Occipital lobe (tissue), 2 donors: Measurements from ENCODE around the gene EBLN2. TPM values are rescaled to one million over a fixed set of nuclear protein-coding genes. Genes with fewer than 3 reads are reported as not detected.
"Not testable (repeated sequence)": the region's sequence is repeated elsewhere in the genome, so short reads cannot be mapped to it uniquely, and the experiment has no call there.

Experiments used
- DNase-seq: peaks from one replicate; lab custom pipeline; 2025; lab: John Stamatoyannopoulos, UW
- total RNA-seq: library from RNA; depleted of rRNA; stranded (reverse); fragments of >200 nt; gene quantifications from one replicate; pipeline ENCODE4 v1.2.3, GENCODE V29; 2014

The EBLN2 gene
- total RNA-seq, 1 donor from 2014 or later, result 11.1 TPM

DNA sequence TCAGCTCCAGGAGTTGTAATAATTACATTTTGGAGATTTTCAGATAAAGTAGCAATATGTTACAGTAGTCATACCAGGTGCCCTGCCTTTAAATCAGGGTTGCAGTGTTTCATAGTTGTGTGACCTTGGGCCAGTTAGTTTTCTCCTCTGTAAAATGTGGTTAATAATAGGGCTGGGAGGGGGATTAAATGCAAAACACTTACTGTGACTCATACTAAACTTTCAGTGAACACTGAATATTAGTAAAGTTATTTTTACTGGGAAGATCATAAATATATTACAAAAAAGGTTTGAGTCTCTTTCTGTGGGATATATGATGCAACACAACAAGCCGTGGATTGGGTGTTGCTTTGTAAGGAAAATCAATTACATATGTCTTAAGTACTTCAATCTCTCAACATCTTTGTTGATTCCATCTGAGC, 1.1 kb upstream of the EBLN2 start:
- DNase-seq, result no peak

DNA sequence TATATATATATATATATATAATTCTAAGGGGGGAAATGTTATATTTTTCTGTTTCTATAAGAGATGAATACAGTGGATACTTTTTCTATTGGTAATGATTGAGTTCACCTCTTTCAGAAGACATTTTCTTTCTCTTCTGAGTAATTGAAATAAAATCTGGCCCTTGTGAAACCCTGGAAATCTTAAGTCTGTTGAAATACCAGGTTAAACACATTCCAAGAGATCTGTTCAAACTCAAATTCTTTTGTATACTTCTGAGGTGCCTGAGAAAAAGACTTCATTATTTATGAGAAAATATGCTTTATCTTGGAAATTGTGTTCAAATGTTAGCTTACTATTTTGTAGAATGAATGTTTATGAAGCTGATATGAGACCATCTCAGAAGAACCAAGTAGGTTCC, 4.8 kb downstream of the EBLN2 start:
- DNase-seq, result not testable (repeated sequence)

DNA sequence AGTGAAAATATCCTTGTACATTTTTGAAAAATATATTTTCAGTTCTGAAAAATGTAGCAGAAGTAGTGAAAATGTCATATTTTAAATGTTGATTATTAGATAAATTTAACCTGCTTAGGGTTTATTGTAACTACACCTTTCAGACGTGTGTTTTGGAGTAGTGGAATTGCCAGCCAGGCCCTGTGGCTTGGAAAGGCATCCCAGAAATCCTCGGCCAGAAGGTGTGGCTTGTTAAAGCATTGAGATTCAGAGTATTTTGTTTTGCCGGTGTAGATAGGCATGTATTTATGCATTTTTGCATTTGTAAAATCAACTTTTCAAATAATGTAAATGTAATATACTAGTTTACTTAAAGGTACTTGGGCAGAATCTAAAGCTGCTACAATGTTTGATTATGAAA, 7.0 kb downstream of the EBLN2 start:
- DNase-seq, result no peak

DNA sequence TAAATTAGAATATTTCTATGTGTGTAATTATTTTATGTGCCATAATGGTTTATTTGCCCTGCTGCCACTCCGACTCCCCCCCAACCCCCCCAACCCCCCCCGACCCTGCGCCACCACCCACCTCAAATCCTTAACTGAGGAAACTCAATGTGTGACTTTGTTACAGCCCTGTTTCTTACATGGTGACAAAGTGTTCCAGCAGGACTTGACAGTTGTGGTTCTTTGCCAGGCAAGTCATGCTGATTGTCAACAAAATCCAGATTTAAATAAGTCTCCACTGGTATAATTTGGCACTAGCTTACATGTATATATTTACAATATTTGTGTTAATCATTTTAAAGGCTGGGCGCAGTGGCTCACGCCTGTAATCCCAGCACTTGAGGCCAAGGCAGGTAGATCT, 7.7 kb downstream of the EBLN2 start:
- no peak for DNase-seq

DNA sequence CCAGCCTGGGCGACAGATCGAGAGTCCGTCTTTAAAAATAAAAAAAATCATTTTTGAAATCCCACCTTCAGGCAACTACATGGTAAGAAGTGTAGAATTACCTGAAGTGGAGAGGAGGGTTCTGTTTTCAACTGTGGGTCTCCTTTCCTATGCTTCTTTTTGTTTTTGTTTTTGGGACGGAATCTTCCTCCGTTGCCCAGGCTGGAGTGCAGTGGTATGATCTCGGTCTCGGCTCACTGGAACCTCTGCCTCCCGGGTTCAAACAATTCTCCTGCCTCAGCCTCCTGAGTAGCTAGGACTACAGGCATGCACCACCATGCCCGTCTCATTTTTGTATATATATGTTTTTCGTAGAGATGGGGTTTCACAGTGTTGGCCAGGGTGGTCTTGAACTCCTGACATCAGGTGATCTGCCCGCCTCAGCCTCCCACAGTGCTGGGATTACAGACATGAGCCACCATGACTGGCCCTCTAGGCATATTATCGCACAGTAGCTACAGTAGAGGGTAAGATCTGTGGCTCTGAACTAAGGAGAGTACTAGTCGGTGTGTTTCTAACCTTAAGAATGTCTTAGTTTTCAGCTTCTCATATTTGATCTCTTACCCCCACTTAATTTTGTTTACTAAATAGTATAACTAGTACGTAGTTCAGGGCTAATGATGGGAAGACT, 8.5 kb downstream of the EBLN2 start:
- DNase-seq, result no peak

DNA sequence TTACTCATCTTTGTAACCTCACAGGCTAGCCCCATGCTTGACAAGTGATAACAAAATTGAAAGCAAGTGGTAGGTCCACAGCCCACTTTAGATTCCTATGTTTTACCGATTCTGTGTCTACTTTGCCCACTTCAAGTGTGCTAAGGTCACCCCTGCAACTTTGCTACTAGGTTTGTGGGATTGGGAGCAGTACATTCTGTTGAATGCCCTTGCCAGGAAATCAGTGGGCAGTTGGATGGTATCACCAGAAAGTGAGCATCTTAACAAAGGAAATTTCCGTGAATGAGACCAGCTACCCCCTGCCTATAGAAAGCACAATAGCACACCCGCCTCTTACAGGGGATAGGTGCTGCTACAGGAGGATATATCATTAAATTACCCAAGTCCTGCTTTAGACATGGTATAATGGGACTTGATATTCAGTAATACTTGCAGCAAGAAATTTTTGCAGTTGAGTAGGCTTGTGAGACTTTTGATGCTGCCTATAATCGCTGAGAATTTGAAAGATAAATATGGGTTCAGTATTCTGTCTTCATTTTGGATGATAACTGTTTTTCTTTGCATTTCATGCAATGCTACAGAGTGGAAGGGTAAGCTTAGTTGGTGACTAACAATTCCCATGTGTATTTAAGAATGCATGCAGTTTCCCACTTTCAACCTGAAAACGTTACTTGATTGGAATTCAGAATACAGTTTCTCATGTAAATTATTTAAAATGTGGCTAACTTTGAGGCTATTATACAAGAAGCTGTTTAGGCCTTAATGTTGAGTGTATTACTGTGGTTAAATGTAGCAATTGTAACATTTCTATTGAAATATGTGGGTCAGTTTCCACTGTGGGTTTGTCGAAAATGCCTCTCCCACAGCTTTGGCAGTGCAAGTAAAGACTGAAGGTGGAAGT, 9.5 kb downstream of the EBLN2 start:
- no peak for DNase-seq

DNA sequence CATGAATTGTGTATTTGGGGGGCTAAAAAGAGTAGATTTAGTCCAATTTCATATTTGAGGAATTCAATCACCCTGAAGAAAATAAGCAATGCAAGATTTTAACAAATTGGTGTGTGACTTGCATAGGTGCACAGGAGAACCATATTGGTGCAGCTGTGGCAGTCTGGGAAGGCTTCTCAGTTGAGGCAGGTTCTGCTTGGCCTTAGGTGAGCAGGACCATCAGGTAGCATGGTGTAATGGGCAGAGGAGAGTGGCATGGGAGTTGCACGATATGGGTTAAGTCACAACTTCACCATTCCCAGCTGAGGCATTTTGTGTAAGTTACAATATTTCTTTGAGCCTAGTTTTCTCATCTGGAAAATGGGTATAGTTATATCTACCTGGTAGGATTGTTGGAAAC, 10.5 kb downstream of the EBLN2 start:
- no peak for DNase-seq

DNA sequence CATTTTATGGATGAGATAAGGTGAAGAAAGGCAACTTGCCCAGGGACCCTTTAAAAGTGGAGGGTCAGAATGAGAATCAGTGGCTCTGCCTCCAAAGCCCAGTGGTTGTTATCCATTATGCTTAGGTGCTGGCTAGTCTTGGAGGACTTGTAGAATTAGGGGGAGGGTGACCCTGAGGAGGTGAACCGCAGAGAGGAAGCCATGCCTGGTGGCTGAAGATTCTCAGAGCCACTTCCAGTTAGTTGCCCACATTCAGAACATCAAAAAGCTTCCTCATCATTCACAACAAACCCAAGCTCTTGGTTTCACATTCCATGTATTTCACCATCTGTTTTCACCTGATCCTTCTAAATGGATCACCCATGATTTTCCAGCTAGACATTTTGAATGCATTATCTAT, 11.2 kb downstream of the EBLN2 start:
- DNase-seq, result no peak

DNA sequence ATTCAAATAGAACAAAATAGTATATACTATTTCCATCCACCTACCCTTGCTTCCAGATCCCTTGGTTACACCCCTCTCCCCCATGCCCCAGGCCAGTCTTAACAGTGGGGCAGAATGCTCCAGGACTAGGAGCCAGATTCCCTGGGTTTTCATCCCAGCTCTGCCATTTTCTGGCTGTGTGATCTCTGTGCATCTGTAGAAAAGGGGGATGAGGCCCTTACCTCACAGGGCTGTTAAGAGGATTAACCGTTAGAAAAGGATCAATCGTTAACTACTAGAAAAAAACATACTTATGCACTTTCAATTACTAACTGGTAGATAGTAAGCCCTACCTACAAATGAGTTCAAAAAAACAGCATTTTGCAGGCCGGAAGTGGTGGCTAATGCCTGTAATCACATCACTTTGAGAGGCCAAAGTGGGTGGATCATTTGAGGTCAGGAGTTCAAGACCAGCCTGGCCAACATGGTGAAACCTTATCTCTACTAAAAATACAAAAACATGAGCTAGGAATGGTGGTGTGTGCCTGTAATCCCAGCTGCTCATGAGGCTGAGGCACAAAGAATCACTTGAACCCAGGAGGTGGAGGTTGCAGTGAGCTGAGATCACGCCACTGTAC, 11.7 kb downstream of the EBLN2 start:
- no peak for DNase-seq

DNA sequence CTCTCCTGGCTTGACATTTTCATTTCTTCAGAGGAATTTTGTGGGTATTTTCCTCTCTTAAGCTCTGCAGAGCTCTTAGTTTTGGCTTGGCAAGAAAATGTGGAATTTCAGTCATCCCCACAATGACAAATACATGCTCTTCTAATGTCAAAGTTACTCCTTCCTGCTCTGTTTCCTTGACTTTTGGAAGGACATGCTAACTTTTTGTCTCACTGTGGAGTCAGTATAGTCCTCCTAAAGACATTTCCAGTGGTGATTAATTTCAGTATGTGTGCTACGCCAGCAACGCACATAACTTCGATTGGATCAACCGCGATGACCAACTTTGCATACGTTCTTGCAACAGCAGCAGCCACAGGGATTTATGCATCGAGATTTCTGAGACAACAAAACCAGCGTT, 13.3 kb downstream of the EBLN2 start:
- no peak for DNase-seq

DNA sequence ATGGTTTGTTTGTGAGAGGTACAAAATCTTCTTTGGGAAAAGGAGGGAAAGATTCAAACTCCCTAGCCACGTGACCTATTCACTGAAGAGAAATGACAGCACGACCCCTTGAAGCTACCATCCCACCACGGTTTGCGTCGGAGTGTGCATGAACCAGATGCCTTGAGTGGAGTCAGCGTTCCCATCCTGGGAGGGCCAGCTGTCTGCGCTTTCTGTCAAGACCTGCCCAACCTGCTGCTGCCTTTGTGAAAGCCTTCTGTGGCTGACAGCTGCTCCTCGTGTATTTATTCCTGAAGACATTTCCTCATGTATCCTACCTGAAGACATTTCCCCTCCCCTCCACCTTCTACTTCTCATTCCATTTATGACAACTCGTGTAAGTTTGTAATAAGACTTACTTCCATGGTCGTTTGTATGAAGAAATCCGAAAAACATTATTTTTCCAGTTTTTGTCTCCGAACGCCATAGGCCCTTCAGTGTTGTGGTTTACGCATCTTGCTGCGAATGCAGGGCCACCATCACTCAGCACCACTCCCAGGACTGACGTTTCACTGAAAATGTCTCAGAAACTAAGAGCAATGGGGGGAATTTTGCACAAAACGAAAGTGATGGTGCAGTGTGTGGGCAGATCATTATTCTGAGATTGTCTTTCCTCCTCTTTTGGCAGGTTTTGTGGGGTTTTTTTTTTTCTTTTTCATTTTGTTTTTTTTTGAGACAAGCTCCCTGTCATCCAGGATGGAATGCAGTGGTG, 18.9 kb downstream of the EBLN2 start:
- DNase-seq, result no peak

DNA sequence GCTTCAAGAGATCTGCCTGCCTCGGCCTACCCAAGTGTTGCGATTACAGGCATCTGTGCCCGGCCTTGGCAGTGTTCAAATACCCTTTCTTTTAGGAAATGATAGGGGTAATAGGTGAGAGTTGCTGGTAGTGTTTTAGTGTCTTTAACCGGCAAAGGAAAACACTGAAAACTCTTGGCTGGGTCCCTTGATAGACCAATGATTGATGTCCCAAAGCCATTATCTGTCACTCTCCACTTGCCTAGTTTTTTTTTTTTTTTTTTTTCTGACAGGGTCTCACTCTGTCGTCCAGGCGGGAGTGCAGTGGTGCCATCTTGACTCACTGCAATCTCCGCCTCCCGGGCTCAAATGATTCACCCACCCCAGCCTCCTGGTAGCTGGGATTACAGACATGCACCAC, 19.7 kb downstream of the EBLN2 start:
- DNase-seq, result no peak

DNA sequence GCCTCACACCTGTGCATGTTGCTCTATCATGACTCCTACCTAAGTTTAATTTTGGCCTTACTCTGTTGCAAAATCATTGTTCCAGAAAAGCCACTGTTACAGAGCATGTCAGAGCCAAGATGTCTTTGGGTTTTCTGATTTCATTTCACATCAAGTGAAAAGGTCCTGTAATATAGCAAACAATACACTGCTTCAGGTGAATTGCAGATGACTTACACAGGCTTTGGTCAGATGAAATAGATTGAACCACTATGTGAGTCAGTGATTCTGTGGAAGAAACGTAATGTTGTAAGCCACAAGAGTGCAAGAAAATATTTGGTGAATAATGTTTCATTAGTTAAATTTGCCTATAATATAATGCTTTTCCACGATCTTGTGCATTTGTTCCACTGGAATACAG, 22.7 kb downstream of the EBLN2 start:
- no peak for DNase-seq

DNA sequence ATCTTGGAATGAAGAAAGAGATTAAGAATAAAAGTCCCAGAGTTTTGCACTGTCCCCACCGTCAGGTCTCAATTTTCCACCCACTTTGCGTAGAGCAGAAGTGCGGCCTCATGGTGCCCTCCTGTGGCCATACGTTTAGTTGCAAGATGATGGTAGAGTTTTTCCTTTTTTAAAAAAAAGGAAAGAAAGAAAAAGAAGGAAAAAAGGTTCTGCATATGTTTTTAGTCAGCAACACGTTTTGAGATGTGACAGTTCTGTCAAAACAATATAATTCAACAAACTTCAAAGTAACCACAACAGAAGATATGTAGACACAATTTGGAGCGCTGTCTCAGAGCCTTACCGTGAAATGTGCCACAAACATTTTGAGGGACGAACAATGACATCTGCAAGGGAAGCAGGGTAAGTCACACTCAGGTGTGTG, 24.6 kb downstream of the EBLN2 start:
- no peak for DNase-seq

DNA sequence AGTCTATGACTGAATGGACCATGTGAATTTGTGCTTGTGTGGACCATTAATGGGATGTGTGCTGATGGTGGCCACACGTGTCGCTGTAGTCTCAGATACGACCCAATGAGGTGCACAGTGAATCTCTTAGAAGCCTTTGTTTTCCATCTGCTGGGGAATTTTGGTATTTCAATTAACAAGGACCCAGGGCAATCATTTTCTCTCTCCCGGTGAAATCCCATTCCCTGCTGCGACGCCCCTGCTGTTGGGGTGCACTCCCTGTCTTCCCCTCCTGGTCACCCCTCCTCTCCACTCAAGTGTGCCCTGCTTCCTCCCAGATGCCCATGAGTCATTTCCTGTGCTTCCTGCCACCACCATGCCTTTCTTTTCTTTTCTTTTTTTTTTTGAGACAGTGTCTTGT, 32.7 kb downstream of the EBLN2 start:
- DNase-seq, result no peak

DNA sequence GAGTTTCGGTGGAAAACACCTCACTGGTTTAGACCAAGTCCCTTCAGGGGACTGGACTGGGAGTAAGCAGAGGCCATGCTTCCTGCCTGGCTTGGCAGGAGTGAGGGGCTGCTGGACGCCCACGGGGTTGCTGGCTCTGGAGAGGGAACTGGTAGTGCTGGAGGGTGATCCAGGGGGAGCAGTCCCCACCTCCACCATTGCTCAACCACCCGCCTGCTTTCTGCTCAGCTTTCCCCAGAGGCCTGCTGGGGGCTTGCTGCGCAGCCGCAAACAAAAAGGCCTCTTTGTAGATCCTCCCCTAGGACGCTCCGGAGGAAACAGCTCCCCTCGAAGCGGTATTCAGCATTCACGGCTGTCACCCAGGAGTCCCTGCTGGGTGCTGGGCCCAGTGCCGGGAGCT, 33.5 kb downstream of the EBLN2 start:
- DNase-seq, result no peak

DNA sequence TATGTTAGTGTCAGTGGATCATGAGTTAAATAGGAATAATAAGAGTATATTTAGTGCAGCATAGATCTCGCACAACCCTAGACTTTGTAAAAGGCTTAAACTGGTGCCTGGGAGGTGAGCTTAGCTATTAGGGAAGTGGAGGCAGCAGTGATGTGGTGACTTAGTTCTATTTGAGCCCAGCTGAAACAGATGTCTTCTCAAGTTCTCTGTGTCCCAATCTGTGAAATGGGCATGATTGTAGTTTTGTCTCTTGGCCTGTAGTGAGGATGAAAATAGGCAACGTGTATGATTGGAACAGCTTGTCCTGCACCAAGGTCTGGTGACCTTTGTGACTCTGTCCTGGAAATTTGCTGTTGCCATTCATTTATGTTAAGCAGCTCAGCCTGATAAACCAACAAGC, 34.7 kb downstream of the EBLN2 start:
- DNase-seq, result no peak

DNA sequence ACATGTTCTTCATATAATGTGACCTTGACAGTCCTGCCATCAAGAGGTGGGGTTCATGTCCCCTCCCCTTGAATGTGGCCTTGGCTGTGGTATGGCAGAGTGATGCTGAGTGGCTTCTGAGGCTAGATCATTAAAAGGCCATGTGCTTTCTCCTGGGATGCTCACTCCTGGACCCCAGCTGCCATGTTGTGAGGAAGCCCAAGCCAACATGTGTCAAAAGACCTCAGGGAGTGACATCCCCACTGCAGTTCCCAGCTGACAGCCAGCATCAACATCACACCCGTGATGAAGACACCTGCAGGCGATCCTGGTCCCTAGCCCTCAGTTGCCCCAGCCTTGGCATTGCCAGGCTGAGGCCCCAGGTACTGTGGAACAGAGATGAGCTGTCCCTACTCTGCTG, 36.6 kb downstream of the EBLN2 start:
- no peak for DNase-seq

DNA sequence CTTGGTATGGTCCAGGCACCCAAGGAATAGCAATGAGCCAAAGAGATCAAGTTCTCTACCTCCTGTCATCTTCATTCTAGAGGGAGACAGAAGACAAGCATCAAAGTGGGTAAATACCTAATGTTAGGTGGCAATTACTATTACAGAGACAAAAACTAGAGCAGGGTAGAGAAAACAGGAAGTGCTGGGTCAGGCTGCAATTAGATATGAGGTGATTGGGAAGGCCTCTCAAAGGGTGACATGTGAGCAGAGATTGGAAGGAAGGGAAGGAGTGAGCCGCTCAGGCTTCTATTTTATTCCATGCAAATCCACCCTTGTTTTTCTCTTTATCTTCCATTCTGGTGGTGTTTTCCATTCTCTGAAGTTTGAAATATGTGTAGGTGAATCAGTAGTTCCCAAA, 37.4 kb downstream of the EBLN2 start:
- DNase-seq, result no peak

DNA sequence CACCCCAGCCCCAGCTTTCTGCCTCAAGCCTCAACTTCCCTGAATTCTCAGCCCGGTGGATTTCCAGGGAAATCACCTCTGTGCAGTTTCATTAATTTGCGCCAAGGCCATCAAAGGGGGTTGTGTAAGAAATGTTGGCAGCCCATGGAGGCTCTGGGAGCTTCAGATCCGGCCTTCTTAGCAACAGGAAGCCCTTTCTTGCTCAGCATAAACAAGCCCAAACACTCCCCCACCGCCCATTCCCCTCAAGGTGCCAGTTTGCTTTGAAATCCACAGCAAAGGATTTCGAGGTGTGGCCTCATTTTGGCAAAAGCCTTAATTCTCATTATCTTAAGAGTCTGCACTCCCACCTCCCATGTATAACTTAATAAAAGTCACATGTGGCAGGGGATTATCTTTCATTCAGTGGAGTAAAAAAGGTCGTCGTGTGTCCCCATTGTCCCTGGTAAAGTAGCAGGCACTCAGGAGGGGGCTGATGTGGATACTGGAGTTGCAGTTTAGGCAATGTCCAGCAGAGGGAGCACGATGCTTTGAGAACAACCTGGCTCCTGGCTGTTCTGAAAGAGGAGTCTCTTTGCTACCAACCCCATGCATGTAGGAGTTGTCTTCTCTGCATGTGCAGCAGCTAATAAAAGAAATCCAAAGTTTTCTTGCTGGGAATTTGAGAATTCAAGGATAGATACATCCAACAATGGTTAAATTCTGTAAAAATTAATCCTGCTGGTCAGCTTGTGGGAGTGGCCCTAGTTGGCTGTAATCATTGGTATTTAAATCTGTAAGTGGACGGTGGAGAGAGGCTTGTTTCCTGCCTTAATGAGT, 39.5 kb downstream of the EBLN2 start:
- DNase-seq, result peak; percentile 45

DNA sequence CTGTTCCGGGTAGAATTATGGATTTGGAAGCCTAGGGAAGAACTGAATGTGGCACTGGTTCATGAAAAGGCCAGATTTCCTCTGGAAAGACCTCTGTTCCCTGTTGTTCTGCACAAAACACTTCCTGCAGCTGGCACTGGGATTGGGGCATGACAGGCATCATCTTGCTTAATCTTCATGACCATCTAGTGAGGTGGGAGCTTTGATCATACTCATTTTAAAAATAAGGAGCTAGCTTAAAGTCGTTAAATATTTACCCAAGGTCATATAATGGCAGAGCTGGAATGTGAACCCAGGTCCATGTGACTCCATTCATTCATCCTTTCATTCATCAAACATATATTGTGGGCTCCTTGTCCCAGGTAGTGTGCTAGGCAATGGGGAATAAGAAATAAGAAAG, 40.4 kb downstream of the EBLN2 start:
- no peak for DNase-seq
